K562 (cell line): ENCODE measurements around the gene OBSCN. TPM values are rescaled to one million over a fixed set of nuclear protein-coding genes. Genes with fewer than 3 reads are reported as not detected.

ENCODE experiments used
- ATF1 ChIP-seq, 2 experiments: fragments of 450-650 bp in 1 of 2; IDR thresholded peaks; 2 replicates each; pipeline ENCODE4 v1.6.1; 2016; ENCODE audit warnings: missing compliant biosample characterization in 1 of 2, missing genetic modification characterization in 1 of 2
- BHLHE40 ChIP-seq: IDR thresholded peaks from 2 replicates; pipeline ENCODE4 v1.6.1; 2011; ENCODE audit warnings: low read length, improper control_type of control experiment
- CREM ChIP-seq: IDR thresholded peaks from 2 replicates; pipeline ENCODE4 v1.6.1; 2014; ENCODE audit warnings: antibody characterized with exemption, low read depth
- ESRRB ChIP-seq: fragments of 250-450 bp; sonication (Bioruptor Pico); IDR thresholded peaks from 2 replicates; pipeline ENCODE4 v1.5.0; 2020; ENCODE audit warnings: mild to moderate bottlenecking, moderate library complexity, borderline replicate concordance
- FOXA3 ChIP-seq, 2 experiments: fragments of 450-650 bp in 1 of 2; sonication (generic) in 1 of 2; formaldehyde crosslinking; IDR thresholded peaks in 1 of 2; conservative IDR thresholded peaks in 1 of 2; 2 replicates each; pipeline versions ENCODE4 v1.4.0 to v1.8.0; 2020 to 2022; ENCODE audit warnings: mild to moderate bottlenecking in 2 of 2, missing genetic modification reagents in 1 of 2
- FOXK2 ChIP-seq, 2 experiments: fragments of 450-650 bp; IDR thresholded peaks in 1 of 2; conservative IDR thresholded peaks in 1 of 2; 2 replicates each; pipeline ENCODE4 v1.6.1; 2016; ENCODE audit warnings: low read depth in 2 of 2, mild to moderate bottlenecking in 1 of 2
- HES1 ChIP-seq: fragments of 450-650 bp; IDR thresholded peaks from 2 replicates; pipeline ENCODE4 v1.6.1; 2016; ENCODE audit warnings: low read depth, mild to moderate bottlenecking, moderate library complexity
- MTA3 ChIP-seq: fragments of 450-650 bp; formaldehyde crosslinking; IDR thresholded peaks from 2 replicates; pipeline ENCODE4 v1.6.1; 2017; ENCODE audit warnings: mild to moderate bottlenecking, borderline replicate concordance
- NEUROD1 ChIP-seq: fragments of 150-350 bp; IDR thresholded peaks from 2 replicates; pipeline ENCODE4 v1.6.1; 2014; ENCODE audit warnings: borderline replicate concordance, low read length, low read depth; ENCODE audit not compliant: partially characterized antibody
- NONO ChIP-seq, 2 experiments: fragments of 200-400 bp in 1 of 2; fragments of 450-650 bp in 1 of 2; formaldehyde crosslinking in 1 of 2; IDR thresholded peaks; 2 replicates each; pipeline ENCODE4 v1.6.1; 2017; ENCODE audit warnings: low read depth in 2 of 2, mild to moderate bottlenecking in 2 of 2, moderate library complexity in 2 of 2, low read length in 1 of 2
- NR4A1 ChIP-seq, 2 experiments: fragments of 250-450 bp in 1 of 2; fragments of 450-650 bp in 1 of 2; sonication (Bioruptor Pico) in 1 of 2; IDR thresholded peaks; 2 replicates each; pipeline versions ENCODE4 v1.4.0 to v1.6.1; 2016 to 2020; ENCODE audit warnings: mild to moderate bottlenecking in 2 of 2, missing compliant biosample characterization in 1 of 2, missing genetic modification characterization in 1 of 2, moderate library complexity in 1 of 2
- SP1 ChIP-seq: sonication (generic); formaldehyde crosslinking; IDR thresholded peaks from 2 replicates; pipeline ENCODE4 v1.8.1; 2022; ENCODE audit warnings: mild to moderate bottlenecking, missing genetic modification reagents
- SP2 ChIP-seq: IDR thresholded peaks from 2 replicates; pipeline ENCODE4 v1.6.1; 2011; ENCODE audit warnings: mild to moderate bottlenecking, low read depth, low read length, moderate library complexity; ENCODE audit not compliant: poor library complexity, severe bottlenecking; ENCODE audit errors: extremely low read depth
- SPI1 ChIP-seq: IDR thresholded peaks from 2 replicates; pipeline ENCODE4 v1.6.1; 2011; ENCODE audit warnings: low read depth, low read length, control low read depth, borderline replicate concordance
- TARDBP ChIP-seq: fragments of 450-650 bp; IDR thresholded peaks from 2 replicates; pipeline ENCODE4 v1.6.1; 2016
- TFAP4 ChIP-seq: sonication (generic); formaldehyde crosslinking; IDR thresholded peaks from 2 replicates; pipeline ENCODE4 v1.8.0; 2022; ENCODE audit warnings: missing genetic modification reagents, mild to moderate bottlenecking, moderate library complexity, borderline replicate concordance
- ZBTB34 ChIP-seq: fragments of 250-450 bp; sonication (Bioruptor Pico); IDR thresholded peaks from 2 replicates; pipeline ENCODE4 v1.8.0; 2021; ENCODE audit warnings: mild to moderate bottlenecking, moderate library complexity
- ZKSCAN3 ChIP-seq: fragments of 250-450 bp; sonication (Bioruptor Pico); IDR thresholded peaks from 2 replicates; pipeline ENCODE4 v1.4.0; 2020
- ZKSCAN8 ChIP-seq: fragments of 200-800 bp; sonication (Bioruptor generic); IDR thresholded peaks from 2 replicates; pipeline ENCODE4 v1.6.1; 2016; ENCODE audit warnings: missing genetic modification characterization, missing compliant biosample characterization
- ZNF561 ChIP-seq: fragments of 450-650 bp; formaldehyde crosslinking; conservative IDR thresholded peaks from 2 replicates; pipeline ENCODE4 v1.4.0; 2020; ENCODE audit warnings: mild to moderate bottlenecking, moderate library complexity
- polyA plus RNA-seq, 8 experiments: library from polyadenylated mRNA; depleted of rRNA in 4 of 8; stranded (reverse) in 5 of 8; unstranded in 3 of 8; fragments of >200 nt; fragmentation: Nextera tagmentation in 2 of 8; fragmentation: Illumina TruSeq in 1 of 8; extraction: Ambion mirVana in 2 of 8; extraction: Trizol in 1 of 8; gene quantifications; 2 replicates each; pipeline versions ENCODE4 v1.2.1 to v1.2.3, GENCODE V29; 2011 to 2014; ENCODE audit warnings: inconsistent platforms in 1 of 8, missing spikeins in 1 of 8
- total RNA-seq, 7 experiments: library from RNA; depleted of rRNA in 6 of 7; stranded (reverse); fragments of >200 nt in 6 of 7; fragmentation: Illumina TruSeq in 2 of 7; extraction: Trizol in 2 of 7; gene quantifications; 2 replicates each; pipeline versions ENCODE4 v1.2.1 to v1.2.3, GENCODE V29; 2011 to 2021; ENCODE audit warnings: low replicate concordance in 1 of 7
- TF ChIP-seq, protein P1 (sequence below): sonication (generic); formaldehyde crosslinking; IDR thresholded peaks from 2 replicates; pipeline ENCODE4 v1.9.0; 2022; ENCODE audit warnings: mild to moderate bottlenecking, missing genetic modification reagents
- TF ChIP-seq, protein P2 (sequence below): sonication (generic); formaldehyde crosslinking; IDR thresholded peaks from 2 replicates; pipeline ENCODE4 v1.8.1; 2023; ENCODE audit warnings: mild to moderate bottlenecking, missing genetic modification reagents, moderate library complexity

The OBSCN gene
- total and polyA plus RNA-seq, 9 of the 15 experiments (the other 6 are each of a cell fraction or from before 2014, with no cell fraction given), result 0.18 to 19.7 (median 3.6) TPM

GRCh38 chr1:228340686-228341449, 133.0 kb downstream of the OBSCN start (continued):
- TF ChIP-seq, protein P1, sequence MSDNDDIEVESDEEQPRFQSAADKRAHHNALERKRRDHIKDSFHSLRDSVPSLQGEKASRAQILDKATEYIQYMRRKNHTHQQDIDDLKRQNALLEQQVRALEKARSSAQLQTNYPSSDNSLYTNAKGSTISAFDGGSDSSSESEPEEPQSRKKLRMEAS (CRISPR knock-in tag), result peak; percentile 96
- TF ChIP-seq NEUROD1 (peak; percentile 81), ZBTB34 (no peak), ZKSCAN3 (CRISPR knock-in tag) (no peak), NONO (IDR thresholded peaks at IDR 0.05; ENCODE audit: low read depth in 2 of 2, low read length in 1 of 2) (0 out of 4 replicates have a peak, but pooled peaks of 1 of the 2 experiments have one; percentile 72), SP1 (CRISPR knock-in tag) (peak; percentile 45; the same call in 1 of the 2 replicates), CREM (peak; percentile 77), ESRRB (CRISPR knock-in tag) (no peak), ZKSCAN8 (CRISPR knock-in tag) (no peak), TFAP4 (CRISPR knock-in tag) (peak; percentile 86), BHLHE40 (peak; percentile 94), TARDBP (peak; percentile 88), HES1 (peak; percentile 81; the same call in 1 of the 2 replicates), MTA3 (peak; percentile 82; the same call in 1 of the 2 replicates), FOXK2 (conservative IDR thresholded peaks at IDR 0.05 in 1 of 2, IDR thresholded peaks at IDR 0.05 in 1 of 2; ENCODE audit: low read depth in 2 of 2) (peak; percentile 26 to 43; a peak in 1 of 4 replicates), NR4A1 (CRISPR knock-in tag; IDR thresholded peaks at IDR 0.05) (no peak), NR4A1 (tag; IDR thresholded peaks at IDR 0.05) (0 out of 2 replicates have a peak, but pooled peaks have one; percentile 26), SP2 (peak; percentile 2), SPI1 (peak; percentile 23; the same call in 1 of the 2 replicates), FOXA3 (CRISPR knock-in tag; conservative IDR thresholded peaks at IDR 0.05 in 1 of 2, IDR thresholded peaks at IDR 0.05 in 1 of 2) (peak in 1 of 2 experiments; percentile 12; a peak in 1 of 4 replicates), ZNF561 (CRISPR knock-in tag) (no peak), ATF1 (CRISPR knock-in tag; IDR thresholded peaks at IDR 0.05) (0 out of 2 replicates have a peak, but pooled peaks have one; percentile 17), ATF1 (tag; IDR thresholded peaks at IDR 0.05) (peak; percentile 74)
- TF ChIP-seq, protein P2, sequence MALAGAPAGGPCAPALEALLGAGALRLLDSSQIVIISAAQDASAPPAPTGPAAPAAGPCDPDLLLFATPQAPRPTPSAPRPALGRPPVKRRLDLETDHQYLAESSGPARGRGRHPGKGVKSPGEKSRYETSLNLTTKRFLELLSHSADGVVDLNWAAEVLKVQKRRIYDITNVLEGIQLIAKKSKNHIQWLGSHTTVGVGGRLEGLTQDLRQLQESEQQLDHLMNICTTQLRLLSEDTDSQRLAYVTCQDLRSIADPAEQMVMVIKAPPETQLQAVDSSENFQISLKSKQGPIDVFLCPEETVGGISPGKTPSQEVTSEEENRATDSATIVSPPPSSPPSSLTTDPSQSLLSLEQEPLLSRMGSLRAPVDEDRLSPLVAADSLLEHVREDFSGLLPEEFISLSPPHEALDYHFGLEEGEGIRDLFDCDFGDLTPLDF (CRISPR knock-in tag), result no peak
